Stimulated activated CD8-positive, alpha-beta memory T cell treated with anti-CD3 and anti-CD28 coated beads, Interleukin-4, amount 100 ng/mL, for 4 hours (primary cell): ENCODE data around the gene ABCA7.

Experiments used
- DNase-seq, 2 donors: peaks; one replicate each; pipeline ENCODE4 v3.0.0-alpha.2; 2020; ENCODE audit warnings: low read depth in 2 of 2, low spot score in 1 of 2

ABCA7 gene

DNA sequence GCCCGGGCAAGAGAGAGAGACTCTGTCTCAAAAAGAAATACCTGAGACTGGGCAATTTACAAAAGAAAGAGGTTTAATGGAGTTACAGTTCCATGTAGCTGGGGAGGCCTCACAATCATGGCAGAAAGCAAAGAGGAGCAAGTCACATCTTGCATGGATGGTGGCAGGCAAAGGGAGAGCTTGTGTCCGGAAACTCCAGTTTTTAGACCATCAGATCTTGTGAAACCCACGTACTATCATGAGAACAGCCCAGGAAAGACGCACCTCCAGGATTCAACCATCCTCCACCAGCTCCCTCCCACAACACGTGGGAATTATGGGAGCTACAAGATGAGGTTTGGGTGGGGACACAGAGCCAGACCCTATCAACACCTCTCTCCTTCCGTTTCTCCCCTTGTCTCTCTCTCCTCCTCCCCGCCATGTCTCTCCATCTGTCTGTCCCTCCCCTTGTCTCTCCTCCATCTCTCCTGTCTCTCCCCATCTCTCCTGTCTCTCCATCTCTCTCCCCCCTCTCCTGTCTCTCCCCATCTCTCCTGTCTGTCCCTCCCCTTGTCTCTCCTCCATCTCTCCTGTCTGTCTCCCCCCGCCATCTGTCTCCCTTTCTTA lies 45.2 kb downstream of the ABCA7 start:
- DNase-seq: no peak

DNA sequence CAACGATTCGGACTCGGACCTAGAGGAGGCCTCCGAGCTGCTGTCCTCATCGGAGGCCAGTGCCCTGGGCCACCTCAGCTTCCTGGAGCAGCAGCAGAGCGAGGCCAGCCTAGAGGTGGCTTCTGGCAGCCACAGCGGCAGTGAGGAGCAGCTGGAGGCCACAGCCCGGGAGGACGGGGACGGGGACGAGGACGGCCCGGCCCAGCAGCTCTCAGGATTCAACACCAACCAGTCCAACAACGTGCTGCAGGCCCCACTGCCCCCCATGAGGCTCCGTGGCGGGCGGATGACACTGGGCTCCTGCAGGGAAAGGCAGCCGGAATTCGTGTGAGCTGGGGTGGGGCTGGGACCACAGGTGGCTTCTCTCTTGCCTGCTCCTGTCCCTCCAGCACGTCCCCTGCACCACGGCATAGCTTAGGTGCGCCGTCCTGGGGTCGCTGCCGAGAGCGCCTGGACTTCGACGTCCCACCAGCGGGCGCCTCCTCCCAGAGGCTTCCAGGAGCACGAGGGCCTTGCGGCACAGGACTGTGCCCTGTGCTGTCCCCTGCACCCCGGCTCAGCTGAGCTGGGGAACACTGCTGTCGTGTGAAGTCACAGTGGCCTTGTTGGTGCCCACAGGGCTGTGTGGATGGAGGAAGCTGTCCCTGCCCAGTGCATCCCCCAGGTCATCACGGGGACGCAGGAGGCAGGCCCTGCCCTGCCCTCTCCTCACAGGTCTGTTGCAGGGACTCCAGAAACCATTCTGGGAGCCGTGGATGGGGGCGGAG lies 46.0 kb downstream of the ABCA7 start:
- DNase-seq: no peak

GRCh38 chr19:1086613-1087012 lies 46.7 kb downstream of the ABCA7 start:
- no peak for DNase-seq

GRCh38 chr19:1087813-1088415 lies 48.0 kb downstream of the ABCA7 start:
- DNase-seq: no peak

GRCh38 chr19:1088416-1089010 lies 48.6 kb downstream of the ABCA7 start:
- no peak for DNase-seq

GRCh38 chr19:1089126-1089771 lies 49.3 kb downstream of the ABCA7 start:
- DNase-seq: no peak

DNA sequence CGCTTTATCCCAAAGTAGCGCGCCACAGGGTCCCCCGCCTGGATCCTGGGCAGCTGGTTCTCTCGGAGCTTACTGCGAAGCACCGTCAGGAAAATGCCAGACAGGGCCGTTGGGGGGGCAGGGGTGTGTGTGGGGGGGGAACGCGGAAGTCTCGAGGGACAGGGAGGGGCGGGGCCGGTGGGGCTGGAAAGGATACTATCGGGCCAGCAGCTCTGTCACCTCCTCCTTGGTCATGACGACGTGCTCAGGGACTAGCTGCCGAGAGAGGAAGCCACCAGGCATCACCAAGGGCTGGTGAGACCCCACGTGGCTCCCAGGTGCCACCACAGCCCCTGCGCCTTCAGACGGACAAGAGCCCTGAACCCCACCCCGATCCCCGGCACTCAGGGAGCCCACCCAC lies 50.0 kb downstream of the ABCA7 start:
- DNase-seq: no peak

DNA sequence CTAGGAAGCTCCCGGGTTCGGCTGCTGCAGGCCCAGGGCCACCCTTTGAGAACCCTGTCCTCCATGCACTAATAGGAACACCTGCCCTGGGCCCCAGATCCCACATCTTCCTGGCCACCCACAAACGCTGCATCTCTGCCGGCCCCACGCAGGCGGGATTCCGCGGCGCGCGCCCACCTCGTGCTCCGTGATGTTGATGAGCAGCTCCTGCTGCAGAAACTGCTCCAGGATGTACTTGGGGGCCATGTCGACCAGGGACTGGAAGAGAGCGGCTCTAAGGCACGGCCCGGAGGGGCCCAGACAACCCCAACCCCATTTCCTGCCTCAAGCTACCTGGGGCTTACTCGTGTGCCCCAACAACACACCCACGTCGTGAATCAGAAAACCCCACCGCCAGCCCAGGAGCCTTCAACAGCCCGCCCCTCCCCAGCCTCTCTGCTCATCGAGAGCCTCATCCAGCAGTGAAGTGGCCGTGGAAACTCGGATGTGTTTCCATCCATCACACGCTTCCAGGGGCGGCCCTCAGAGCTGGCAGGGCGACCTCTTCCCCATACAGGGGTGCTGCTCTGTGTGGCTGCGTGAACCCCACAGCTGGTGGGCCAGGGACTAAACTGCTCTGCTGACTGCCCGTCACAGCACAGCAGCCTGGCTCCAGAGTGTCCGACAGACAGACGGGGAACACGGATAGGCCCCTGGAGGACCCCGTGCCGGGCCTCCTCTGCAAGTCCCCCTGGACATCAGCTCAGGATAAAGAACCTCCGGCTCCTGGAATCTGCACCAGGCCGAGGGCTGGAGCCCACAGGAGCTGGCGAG lies 51.0 kb downstream of the ABCA7 start:
- peak; percentile 44 to 61 for DNase-seq

DNA sequence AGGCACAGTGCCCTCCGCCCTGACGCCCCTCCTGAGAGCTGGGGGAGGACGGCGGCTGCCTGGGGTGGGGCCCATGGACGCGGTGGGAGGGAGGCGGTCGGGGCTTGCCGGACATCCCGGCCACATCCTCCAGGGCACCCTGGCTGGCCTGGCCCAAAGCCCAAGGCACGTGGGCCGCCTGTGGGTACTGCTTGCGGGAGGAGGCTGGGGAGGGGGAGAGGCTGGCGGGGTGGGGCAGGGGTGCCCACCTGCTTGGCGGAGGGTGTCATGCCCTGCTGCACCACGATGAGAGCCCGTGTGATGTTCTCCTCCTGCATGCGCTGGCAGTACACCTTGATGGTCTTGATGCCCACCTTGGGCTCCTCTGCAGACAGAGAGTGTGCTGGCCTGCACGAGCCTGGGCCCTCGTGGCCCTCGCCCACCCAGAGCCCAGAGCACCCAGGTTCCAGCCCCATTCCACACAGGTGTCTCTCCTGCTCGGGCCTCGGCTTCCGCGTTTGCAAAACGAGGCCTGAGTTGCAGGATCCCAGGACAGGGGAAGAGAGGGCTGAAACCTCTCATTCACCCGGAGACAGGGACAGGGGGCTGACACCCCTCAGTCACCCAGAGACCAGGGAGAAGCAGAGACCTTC lies 51.8 kb downstream of the ABCA7 start:
- no peak for DNase-seq

DNA sequence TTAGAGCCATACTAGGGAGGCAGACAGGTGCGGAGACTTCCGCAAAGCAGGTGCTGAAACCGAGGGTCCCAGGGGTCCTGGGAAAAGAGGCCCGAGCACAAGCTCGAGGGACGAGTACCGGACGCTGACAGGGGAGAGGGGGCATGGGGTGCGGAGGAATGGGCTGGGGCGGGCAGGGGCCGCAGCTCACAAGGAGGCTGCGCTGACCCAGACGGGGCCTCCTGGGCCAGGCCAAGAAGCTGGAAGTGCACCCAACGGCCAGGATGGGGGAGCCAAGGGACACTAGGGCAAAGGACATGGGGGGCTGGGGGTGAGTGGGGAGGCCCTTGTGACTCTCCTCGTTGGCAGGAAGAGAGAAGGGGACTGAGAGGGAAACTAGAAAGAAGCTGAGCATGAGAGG lies 53.4 kb downstream of the ABCA7 start:
- no peak for DNase-seq

DNA sequence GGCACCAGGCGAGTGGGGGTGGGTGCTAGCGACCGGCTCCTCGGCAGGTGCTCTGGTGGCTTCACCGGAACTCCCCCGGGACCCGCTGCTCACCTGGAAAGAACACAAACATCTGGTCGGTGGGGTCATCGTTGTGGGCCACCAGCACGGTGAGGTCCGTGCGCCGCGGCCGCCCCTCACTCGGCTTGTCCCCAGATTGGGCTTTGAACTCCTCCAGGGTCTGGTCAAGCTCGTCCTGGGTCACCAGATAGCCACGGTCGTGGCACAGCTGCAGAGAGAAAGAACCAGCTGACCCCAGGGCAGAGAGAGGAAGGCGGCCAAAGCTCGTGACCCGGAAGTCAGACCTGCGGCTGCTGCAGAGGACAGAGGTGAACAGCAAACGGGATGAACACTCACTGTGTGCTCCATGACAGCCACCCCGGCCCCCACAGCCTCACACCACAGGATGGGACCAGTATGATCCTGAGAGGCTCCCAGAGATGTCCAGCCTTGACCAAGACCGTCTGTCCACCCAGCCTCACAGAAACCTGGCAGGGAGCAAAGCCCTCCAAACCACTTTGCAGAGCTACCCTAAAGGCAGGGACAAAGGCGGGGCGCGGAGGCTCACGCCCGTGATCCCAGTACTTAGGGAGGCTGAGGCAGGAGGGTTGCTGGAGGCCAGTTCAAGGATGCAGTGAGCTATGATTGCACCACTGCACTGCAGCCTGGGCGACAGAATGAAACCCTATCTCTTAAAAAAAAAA lies 54.1 kb downstream of the ABCA7 start:
- no peak for DNase-seq

GRCh38 chr19:1094655-1094977 lies 54.7 kb downstream of the ABCA7 start:
- no peak for DNase-seq

DNA sequence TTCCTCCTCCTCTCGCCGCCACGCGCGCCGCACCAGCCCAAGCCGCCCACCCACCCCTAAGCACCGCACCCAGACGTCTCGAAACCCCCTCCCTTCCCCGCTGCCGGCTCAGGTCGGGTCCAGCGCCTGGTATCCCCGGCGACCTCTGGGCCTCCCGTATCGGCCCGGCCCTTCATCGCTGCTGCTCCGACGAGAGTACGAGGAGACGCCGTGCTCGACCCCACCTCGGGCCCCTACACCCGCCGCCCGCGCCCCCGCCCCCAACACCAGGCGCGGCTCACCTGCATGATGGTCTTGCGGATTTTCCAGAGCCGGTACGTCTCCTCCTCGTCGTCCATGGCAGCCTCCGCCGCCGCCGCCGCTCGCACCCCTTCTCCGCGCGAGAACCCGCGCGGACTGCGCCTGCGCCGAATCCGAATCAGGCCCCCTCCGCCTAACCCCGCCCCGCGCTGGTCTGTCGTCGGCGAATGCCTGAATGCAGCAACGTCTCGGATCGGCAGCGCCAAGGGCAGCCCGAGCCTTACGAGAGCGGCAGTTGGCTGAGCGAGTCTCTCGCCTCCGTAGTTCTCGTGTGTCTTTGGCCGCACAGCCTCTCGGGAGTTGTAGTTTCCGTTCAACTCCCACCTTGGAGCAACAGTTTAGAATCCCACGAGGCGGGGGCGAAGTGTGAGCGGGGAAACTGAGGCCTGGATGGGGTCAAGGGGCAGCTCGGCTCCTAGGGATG lies 55.2 kb downstream of the ABCA7 start, which contains the start of gene POLR2E:
Gene POLR2E, minus strand, starts transcription at position 398 of the 724 bp plus-strand sequence. Its CDS starts 60 bp downstream, at position 338.
- peak; percentile 93 to 95 for DNase-seq

- no peak for DNase-seq
These were observed 57.9 kb downstream of the ABCA7 start for GRCh38 chr19:1097810-1098176.

- DNase-seq: no peak
These were observed 58.5 kb downstream of the ABCA7 start for GRCh38 chr19:1098177-1099051.

DNA sequence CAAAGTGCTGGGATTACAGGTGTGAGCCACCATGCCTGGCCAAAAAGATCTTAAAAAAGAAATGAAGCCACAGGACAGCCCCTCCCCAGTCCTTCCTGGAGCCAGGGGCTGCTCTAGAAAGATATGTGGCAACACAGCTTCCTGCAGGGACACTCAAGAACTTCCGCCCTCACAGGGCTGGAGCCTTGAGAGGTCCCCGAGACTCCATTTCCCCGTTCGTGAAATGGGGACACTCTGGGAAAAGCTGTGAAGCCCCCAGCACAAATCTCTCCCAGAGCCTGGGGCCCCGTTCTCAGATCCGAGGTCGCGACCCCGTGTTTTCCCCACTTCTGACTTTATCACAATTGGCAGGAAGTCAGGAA lies 61.4 kb downstream of the ABCA7 start:
- DNase-seq: no peak

GRCh38 chr19:1102407-1103131 lies 62.7 kb downstream of the ABCA7 start:
- peak in 1 of 2 donors; percentile 65 for DNase-seq
